CD8-positive, alpha-beta memory T cell (primary cell): ENCODE results near the gene SYT6. TPM values are rescaled to one million over a fixed set of nuclear protein-coding genes. Genes with fewer than 3 reads are reported as not detected.

Experiments used
- CTCF ChIA-PET: fragments of 350-600 bp; sonication (Branson Sonifier 250); formaldehyde crosslinking; loops from one replicate; lab custom pipeline; 2021; ENCODE audit warnings: antibody characterized with exemption; lab: Charles Lee
- POLR2A ChIA-PET: fragments of 350-600 bp; sonication (Branson Sonifier 250); formaldehyde crosslinking; loops from one replicate; lab custom pipeline; 2021; ENCODE audit warnings: antibody characterized with exemption; lab: Charles Lee
- DNase-seq, 5 donors: peaks; one replicate each; pipeline versions ENCODE4 v3.0.0 to v3.0.0-alpha.2; 2020 to 2022; ENCODE audit warnings: mixed read lengths in 1 of 5
- H3K27ac ChIP-seq: one replicate; pipeline ENCODE4 v1.7.0; 2013; ENCODE audit warnings: low read depth, mild to moderate bottlenecking, low read length, moderate library complexity
- H3K27me3 ChIP-seq: 2 replicates; pipeline ENCODE4 v1.7.0; 2013; ENCODE audit warnings: low read length, mild to moderate bottlenecking; ENCODE audit not compliant: insufficient read depth, poor library complexity, severe bottlenecking
- H3K36me3 ChIP-seq: 2 replicates; pipeline ENCODE4 v1.7.0; 2013; ENCODE audit warnings: mild to moderate bottlenecking, low read length, moderate library complexity; ENCODE audit not compliant: insufficient read depth
- H3K4me1 ChIP-seq: 2 replicates; pipeline ENCODE4 v1.7.0; 2013; ENCODE audit warnings: mild to moderate bottlenecking, low read length, moderate library complexity; ENCODE audit not compliant: insufficient read depth
- H3K4me3 ChIP-seq: 2 replicates; pipeline ENCODE4 v1.7.0; 2013; ENCODE audit warnings: mild to moderate bottlenecking, low read length
- H3K9me3 ChIP-seq: 2 replicates; pipeline ENCODE4 v1.7.0; 2013; ENCODE audit warnings: mild to moderate bottlenecking, low read length
- H3K27ac Mint-ChIP-seq, 8 donors: one replicate each; pipeline ENCODE4 v1.8.0; 2020 to 2021; ENCODE audit warnings: mixed read lengths in 8 of 8, mild to moderate bottlenecking in 6 of 8, inconsistent platforms in 3 of 8, moderate library complexity in 3 of 8
- H3K27me3 Mint-ChIP-seq, 2 donors: one replicate each; pipeline ENCODE4 v1.8.0; 2020 to 2021; ENCODE audit warnings: mixed read lengths in 2 of 2, mild to moderate bottlenecking in 1 of 2, moderate library complexity in 1 of 2
- H3K36me3 Mint-ChIP-seq, 3 donors: one replicate each; pipeline ENCODE4 v1.8.0; 2020 to 2021; ENCODE audit warnings: mixed read lengths in 3 of 3, inconsistent platforms in 1 of 3, mild to moderate bottlenecking in 1 of 3
- H3K4me1 Mint-ChIP-seq, 3 donors: one replicate each; pipeline ENCODE4 v1.8.0; 2020 to 2021; ENCODE audit warnings: mixed read lengths in 3 of 3, inconsistent platforms in 1 of 3, mild to moderate bottlenecking in 1 of 3
- H3K4me3 Mint-ChIP-seq, 7 donors: one replicate each; pipeline ENCODE4 v1.8.0; 2020 to 2021; ENCODE audit warnings: mixed read lengths in 7 of 7, mild to moderate bottlenecking in 6 of 7, moderate library complexity in 4 of 7, inconsistent platforms in 2 of 7
- H3K9me3 Mint-ChIP-seq, 5 donors: one replicate each; pipeline ENCODE4 v1.8.0; 2020 to 2022; ENCODE audit warnings: mixed read lengths in 5 of 5, mild to moderate bottlenecking in 3 of 5, moderate library complexity in 2 of 5, inconsistent platforms in 1 of 5
- polyA plus RNA-seq: library from polyadenylated mRNA; unstranded; fragments of 300-500 nt; fragmentation: Illumina TruSeq; gene quantifications from one replicate; pipeline ENCODE4 v1.2.3, GENCODE V29; 2021
- total RNA-seq, 2 experiments: library from RNA; stranded (reverse); gene quantifications; one replicate each; pipeline ENCODE4 v1.2.3, GENCODE V29; 2021

Gene SYT6
- total and polyA plus RNA-seq, 3 experiments from 2014 or later: not detected

DNA sequence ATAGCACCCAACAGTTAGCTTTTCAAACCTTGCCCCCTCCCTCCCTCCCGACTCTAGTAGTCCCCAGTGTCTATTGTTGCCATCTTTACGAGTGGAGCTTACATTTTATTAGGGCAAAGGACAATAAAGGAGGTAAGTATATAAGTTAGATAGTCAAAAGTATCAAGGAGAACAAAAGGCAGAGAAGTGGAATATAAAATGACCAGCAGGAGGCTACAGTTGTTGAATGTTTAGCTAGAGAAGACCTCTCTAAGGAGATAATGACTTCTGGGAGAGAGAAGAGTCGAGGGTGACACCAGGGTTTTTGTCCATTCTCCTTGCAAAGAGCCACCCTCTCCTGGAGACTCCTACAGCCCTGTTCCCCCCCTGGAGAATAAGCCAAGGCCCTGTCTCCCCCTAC lies 48.7 kb downstream of the SYT6 start:
- H3K9me3 Mint-ChIP-seq: no peaks in the 10 kb centered on the region
- no peaks in the 10 kb centered on the region for H3K9me3 ChIP-seq
- ChIA-PET CTCF (no interaction called here), POLR2A (no interaction called here)
- no peaks in the 10 kb centered on the region for H3K36me3 ChIP-seq
- H3K27me3 ChIP-seq: no peaks in the 10 kb centered on the region
- H3K27ac Mint-ChIP-seq: peak overlapping the region in 1 of 8 donors; percentile 21
- H3K4me3 Mint-ChIP-seq: no peak overlapping the region
- H3K27me3 Mint-ChIP-seq: peaks cover 9 to 12% of the 10 kb centered on the region in 2 donors
- H3K27ac ChIP-seq: no peak overlapping the region
- no peak overlapping the region for H3K4me3 ChIP-seq
- peaks cover 0 to 6% (median 3%) of the 10 kb centered on the region in 3 donors for H3K4me1 Mint-ChIP-seq
- no peaks in the 10 kb centered on the region for H3K4me1 ChIP-seq
- DNase-seq: no peak
- no peaks in the 10 kb centered on the region for H3K36me3 Mint-ChIP-seq

DNA sequence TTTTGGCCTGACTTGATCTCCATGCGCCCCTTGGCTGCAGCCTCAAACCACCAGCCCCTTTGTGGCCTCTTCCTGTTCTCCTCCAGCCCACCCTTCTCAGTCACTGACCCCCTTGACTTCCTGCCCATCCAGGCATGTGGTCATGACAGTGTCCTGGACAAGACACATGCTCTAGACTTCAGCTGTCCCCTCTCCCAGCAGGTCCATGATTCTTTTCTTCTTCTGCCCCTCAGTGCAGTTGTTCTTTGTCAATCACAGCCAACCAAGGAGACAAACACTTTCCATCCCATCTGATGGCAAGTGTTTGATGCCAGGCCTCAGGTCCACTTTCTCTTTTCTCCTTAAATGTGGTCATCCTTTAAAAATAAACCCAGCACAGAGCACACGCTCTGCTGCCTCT lies 49.7 kb downstream of the SYT6 start:
- H3K27me3 Mint-ChIP-seq: peaks cover 9 to 14% of the 10 kb centered on the region in 2 donors
- no peaks in the 10 kb centered on the region for H3K36me3 Mint-ChIP-seq
- no peaks in the 10 kb centered on the region for H3K9me3 Mint-ChIP-seq
- no peak overlapping the region for H3K27ac Mint-ChIP-seq
- no peak overlapping the region for H3K4me3 ChIP-seq
- POLR2A ChIA-PET: no interaction called here
- no peaks in the 10 kb centered on the region for H3K4me1 ChIP-seq
- H3K9me3 ChIP-seq: no peaks in the 10 kb centered on the region
- no peak overlapping the region for H3K27ac ChIP-seq
- DNase-seq: no peak
- no peaks in the 10 kb centered on the region for H3K27me3 ChIP-seq
- H3K4me1 Mint-ChIP-seq: peaks cover 0 to 6% (median 3%) of the 10 kb centered on the region in 3 donors
- H3K36me3 ChIP-seq: no peaks in the 10 kb centered on the region
- H3K4me3 Mint-ChIP-seq: no peak overlapping the region
- CTCF ChIA-PET: no interaction called here

DNA sequence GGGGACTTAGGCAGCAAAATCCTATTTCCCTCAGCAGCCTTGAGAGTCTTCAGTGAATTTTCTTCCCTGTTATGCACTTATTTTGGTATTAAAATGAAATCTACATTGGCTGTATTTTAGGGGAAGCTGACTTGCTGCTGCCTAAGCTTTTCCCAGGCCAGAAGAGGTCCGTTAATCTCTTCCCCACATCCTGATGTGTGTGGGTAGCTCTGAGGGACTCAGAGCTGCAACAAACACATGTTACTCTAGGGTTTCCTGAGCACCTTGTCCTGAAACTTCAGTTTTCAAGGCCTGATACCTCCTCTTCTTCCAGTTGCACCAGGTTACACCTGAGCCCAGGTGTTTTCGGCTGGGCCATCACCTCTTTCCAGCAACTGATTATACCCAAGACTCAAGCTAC lies 51.5 kb downstream of the SYT6 start:
- POLR2A ChIA-PET: no interaction called here
- CTCF ChIA-PET: interaction anchor here (1.0 kb wide), 1 partner anchor 18 kb away, joined by 3 read pairs; no protein-coding TSS in a partner anchor
- peak overlapping the region in 1 of 8 donors; percentile 35 for H3K27ac Mint-ChIP-seq
- H3K27ac ChIP-seq: no peak overlapping the region
- H3K4me1 ChIP-seq: no peaks in the 10 kb centered on the region
- no peaks in the 10 kb centered on the region for H3K36me3 Mint-ChIP-seq
- H3K4me1 Mint-ChIP-seq: peaks cover 0 to 6% (median 3%) of the 10 kb centered on the region in 3 donors
- H3K27me3 Mint-ChIP-seq: peaks cover 13 to 15% of the 10 kb centered on the region in 2 donors
- H3K36me3 ChIP-seq: no peaks in the 10 kb centered on the region
- no peaks in the 10 kb centered on the region for H3K9me3 ChIP-seq
- H3K9me3 Mint-ChIP-seq: no peaks in the 10 kb centered on the region
- DNase-seq: no peak
- H3K27me3 ChIP-seq: no peaks in the 10 kb centered on the region
- H3K4me3 Mint-ChIP-seq: no peak overlapping the region
- H3K4me3 ChIP-seq: no peak overlapping the region

DNA sequence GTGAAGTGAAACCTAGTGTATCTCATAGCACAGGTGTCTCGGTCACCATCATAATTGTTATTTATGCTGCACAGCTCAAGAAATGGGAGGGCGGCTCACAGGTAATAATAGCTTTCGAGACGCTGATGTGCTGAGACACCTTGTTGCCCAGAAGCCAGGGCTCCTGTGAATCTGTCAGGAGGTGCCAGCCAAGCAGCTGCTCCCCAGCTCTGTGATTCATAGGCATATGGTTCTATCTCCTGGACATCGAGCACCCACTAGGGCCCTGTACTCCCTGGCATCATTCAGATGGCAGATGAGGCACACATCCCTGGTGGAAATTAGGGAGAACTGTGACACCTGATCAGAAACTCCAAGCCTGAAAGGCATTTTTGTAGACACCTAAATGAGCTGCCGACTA lies 53.5 kb downstream of the SYT6 start:
- Histone ChIP-seq H3K4me1 (no peaks in the 10 kb centered on the region), H3K36me3 (no peaks in the 10 kb centered on the region), H3K27ac (no peak overlapping the region), H3K9me3 (no peaks in the 10 kb centered on the region), H3K27me3 (no peaks in the 10 kb centered on the region), H3K4me3 (no peak overlapping the region)
- no peak overlapping the region for H3K4me3 Mint-ChIP-seq
- H3K27me3 Mint-ChIP-seq: peaks cover 12 to 17% of the 10 kb centered on the region in 2 donors
- CTCF ChIA-PET: interaction anchor here (0.6 to 1.1 kb wide), 2 partner anchors 12 to 628 kb away, joined by 3 read pairs; no protein-coding TSS in a partner anchor
- no peaks in the 10 kb centered on the region for H3K9me3 Mint-ChIP-seq
- POLR2A ChIA-PET: no interaction called here
- H3K4me1 Mint-ChIP-seq: peaks cover 0 to 6% (median 3%) of the 10 kb centered on the region in 3 donors
- no peaks in the 10 kb centered on the region for H3K36me3 Mint-ChIP-seq
- peak overlapping the region in 1 of 8 donors; percentile 7 for H3K27ac Mint-ChIP-seq
- no peak for DNase-seq

DNA sequence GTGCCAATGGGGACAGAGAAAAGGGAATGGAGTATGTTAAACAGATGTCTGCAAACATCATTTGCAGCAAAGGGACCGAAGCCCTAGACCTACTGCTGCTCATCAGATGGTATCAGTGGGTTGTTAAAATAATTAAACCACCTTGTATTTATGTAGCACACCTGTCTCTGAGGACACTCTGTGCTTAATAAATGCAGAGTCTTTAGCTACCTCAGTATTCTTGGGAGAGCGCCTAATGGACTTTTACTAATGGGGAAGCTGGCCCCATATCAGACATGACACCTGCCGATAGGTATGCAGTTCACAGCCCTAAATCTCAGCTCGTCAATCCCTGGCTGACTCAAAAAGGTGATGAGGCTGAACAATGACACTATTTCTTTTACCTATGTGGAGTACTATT lies 54.4 kb downstream of the SYT6 start:
- Mint-ChIP-seq H3K27ac (peak overlapping the region in 1 of 8 donors; percentile 35), H3K4me3 (no peak overlapping the region), H3K9me3 (no peaks in the 10 kb centered on the region), H3K4me1 (peaks cover 0 to 5% (median 3%) of the 10 kb centered on the region in 3 donors), H3K36me3 (no peaks in the 10 kb centered on the region), H3K27me3 (peaks cover 12 to 18% of the 10 kb centered on the region in 2 donors)
- ChIA-PET POLR2A (no interaction called here), CTCF (no interaction called here)
- H3K27ac ChIP-seq: no peak overlapping the region
- H3K36me3 ChIP-seq: no peaks in the 10 kb centered on the region
- no peaks in the 10 kb centered on the region for H3K4me1 ChIP-seq
- DNase-seq: no peak
- no peaks in the 10 kb centered on the region for H3K27me3 ChIP-seq
- H3K4me3 ChIP-seq: no peak overlapping the region
- no peaks in the 10 kb centered on the region for H3K9me3 ChIP-seq

DNA sequence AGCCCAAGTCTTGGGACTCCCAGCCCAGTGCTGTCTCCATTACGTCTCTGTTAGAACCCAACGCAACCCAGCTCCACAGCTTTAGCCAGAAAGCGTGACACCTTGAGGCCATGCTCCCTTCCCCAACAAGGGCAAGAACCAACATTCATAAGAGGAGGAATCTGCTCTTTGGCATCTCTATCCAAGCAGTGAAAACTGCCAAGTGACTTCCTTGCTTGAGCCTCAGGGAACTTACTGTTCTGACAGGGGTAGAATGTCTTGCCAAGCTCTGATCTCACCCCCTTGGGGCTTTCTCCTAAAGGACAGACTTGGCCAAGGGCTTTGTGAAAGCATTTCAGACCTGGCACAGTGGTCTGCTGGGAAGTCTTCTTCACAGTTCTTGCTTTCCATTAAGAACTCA lies 56.6 kb downstream of the SYT6 start:
- Mint-ChIP-seq H3K4me1 (no peaks in the 10 kb centered on the region), H3K9me3 (no peaks in the 10 kb centered on the region), H3K27ac (peak overlapping the region in 1 of 8 donors; percentile 52), H3K27me3 (peaks cover 11 to 20% of the 10 kb centered on the region in 2 donors), H3K4me3 (no peak overlapping the region), H3K36me3 (no peaks in the 10 kb centered on the region)
- CTCF ChIA-PET: no interaction called here
- no peak overlapping the region for H3K4me3 ChIP-seq
- H3K36me3 ChIP-seq: no peaks in the 10 kb centered on the region
- H3K27me3 ChIP-seq: no peaks in the 10 kb centered on the region
- no peak for DNase-seq
- no peaks in the 10 kb centered on the region for H3K4me1 ChIP-seq
- no peaks in the 10 kb centered on the region for H3K9me3 ChIP-seq
- no peak overlapping the region for H3K27ac ChIP-seq
- POLR2A ChIA-PET: no interaction called here

DNA sequence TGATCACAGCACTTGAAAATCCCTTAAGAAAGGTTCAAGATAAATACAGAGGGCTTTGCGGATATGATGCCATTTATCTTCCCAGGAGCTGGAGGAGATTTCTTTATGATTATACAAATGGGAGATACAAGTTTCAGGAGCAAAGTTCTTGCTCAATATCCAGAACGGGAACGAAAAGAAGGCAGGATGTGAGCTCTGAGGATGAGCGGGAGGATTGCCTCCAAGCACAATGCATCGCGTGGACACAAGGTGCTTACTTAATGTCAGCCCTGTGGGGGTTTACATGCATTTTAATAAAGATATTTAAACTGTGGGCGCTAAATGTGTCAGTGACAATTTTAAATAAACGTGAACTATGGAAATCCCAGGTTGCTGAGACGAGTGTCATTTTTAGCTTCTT lies 59.0 kb downstream of the SYT6 start:
- no peaks in the 10 kb centered on the region for H3K4me1 ChIP-seq
- no peak for DNase-seq
- no peak overlapping the region for H3K27ac ChIP-seq
- H3K9me3 ChIP-seq: no peaks in the 10 kb centered on the region
- H3K27me3 ChIP-seq: no peaks in the 10 kb centered on the region
- no peak overlapping the region for H3K4me3 ChIP-seq
- Mint-ChIP-seq H3K4me3 (no peak overlapping the region), H3K27me3 (peaks cover 6 to 13% of the 10 kb centered on the region in 2 donors), H3K9me3 (no peaks in the 10 kb centered on the region), H3K4me1 (no peaks in the 10 kb centered on the region), H3K27ac (no peak overlapping the region), H3K36me3 (no peaks in the 10 kb centered on the region)
- no peaks in the 10 kb centered on the region for H3K36me3 ChIP-seq
- POLR2A ChIA-PET: no interaction called here
- CTCF ChIA-PET: no interaction called here

DNA sequence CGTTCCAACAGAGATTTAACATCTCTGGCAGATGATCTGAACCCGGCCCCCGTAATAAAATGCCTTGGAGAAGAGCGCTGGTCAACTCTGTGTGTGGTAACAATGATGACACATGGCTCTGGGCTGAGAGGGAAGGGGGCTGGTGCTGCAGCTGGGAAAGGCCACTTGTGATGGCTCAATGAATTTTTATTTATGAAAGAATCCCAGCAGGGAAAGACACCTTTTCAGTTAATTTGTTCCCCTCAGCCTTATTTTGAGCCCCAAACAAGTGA lies 59.4 kb downstream of the SYT6 start:
- H3K36me3 ChIP-seq: no peaks in the 10 kb centered on the region
- H3K4me1 Mint-ChIP-seq: peaks cover 0 to 1% (median 0%) of the 10 kb centered on the region in 3 donors
- H3K4me1 ChIP-seq: no peaks in the 10 kb centered on the region
- H3K9me3 ChIP-seq: no peaks in the 10 kb centered on the region
- H3K27me3 ChIP-seq: no peaks in the 10 kb centered on the region
- no peak overlapping the region for H3K4me3 ChIP-seq
- H3K4me3 Mint-ChIP-seq: no peak overlapping the region
- H3K9me3 Mint-ChIP-seq: no peaks in the 10 kb centered on the region
- DNase-seq: no peak
- no peak overlapping the region for H3K27ac Mint-ChIP-seq
- ChIA-PET POLR2A (no interaction called here), CTCF (no interaction called here)
- H3K36me3 Mint-ChIP-seq: no peaks in the 10 kb centered on the region
- H3K27me3 Mint-ChIP-seq: peaks cover 6 to 17% of the 10 kb centered on the region in 2 donors
- H3K27ac ChIP-seq: no peak overlapping the region
